Erythroblast (primary cell): ENCODE data around the gene PUS7.

Source experiments
- GATA1 ChIP-seq: IDR thresholded peaks from 2 replicates; pipeline ENCODE4 v1.6.1; 2011; ENCODE audit warnings: low read depth, mild to moderate bottlenecking, control low read depth, low read length, moderate library complexity
- POLR2A ChIP-seq: IDR thresholded peaks from 2 replicates; pipeline ENCODE4 v1.6.1; 2011; ENCODE audit warnings: mild to moderate bottlenecking, low read length

- TF ChIP-seq POLR2A, result no peak
- TF ChIP-seq GATA1, result no peak
These were observed 28.7 kb downstream of the PUS7 start for GRCh38 chr7:105493196-105493922.
